ENCODE data around the gene SPA17.

- TF ChIP-seq POLR2A (IDR thresholded peaks at IDR 0.05) (no peak), CTCF (IDR thresholded peaks at IDR 0.05) (no peak)
Measured at GRCh38 chr11:124667601-124668000, 6.1 kb upstream of the SPA17 start.

All from breast epithelium (tissue), 3 donors.